K562 (cell line): ENCODE data around the gene TMEM88. TPM values are rescaled to one million over a fixed set of nuclear protein-coding genes. Genes with fewer than 3 reads are reported as not detected.

ENCODE experiments used
- ATF1 ChIP-seq, 2 experiments: fragments of 450-650 bp in 1 of 2; IDR thresholded peaks; 2 replicates each; pipeline ENCODE4 v1.6.1; 2016; ENCODE audit warnings: missing compliant biosample characterization in 1 of 2, missing genetic modification characterization in 1 of 2
- DACH1 ChIP-seq: fragments of 450-650 bp; IDR thresholded peaks from 2 replicates; pipeline ENCODE4 v1.6.1; 2018; ENCODE audit not compliant: partially characterized antibody
- HDAC1 ChIP-seq, 2 experiments: fragments of 450-650 bp; IDR thresholded peaks; 2 replicates each; pipeline ENCODE4 v1.6.1; 2016 to 2017; ENCODE audit warnings: inconsistent platforms in 1 of 2, mild to moderate bottlenecking in 1 of 2, moderate library complexity in 1 of 2
- KLF16 ChIP-seq: IDR thresholded peaks from 2 replicates; pipeline ENCODE4 v1.6.1; 2016; ENCODE audit warnings: antibody characterized with exemption
- KLF6 ChIP-seq: fragments of 250-450 bp; sonication (Bioruptor Pico); IDR thresholded peaks from 2 replicates; pipeline ENCODE4 v1.4.0; 2020; ENCODE audit warnings: mild to moderate bottlenecking, moderate library complexity, borderline replicate concordance
- SP1 ChIP-seq: sonication (generic); formaldehyde crosslinking; IDR thresholded peaks from 2 replicates; pipeline ENCODE4 v1.8.1; 2022; ENCODE audit warnings: mild to moderate bottlenecking, missing genetic modification reagents
- THRAP3 ChIP-seq: fragments of 450-650 bp; IDR thresholded peaks from 2 replicates; pipeline ENCODE4 v1.6.1; 2016; ENCODE audit warnings: mild to moderate bottlenecking, inconsistent platforms, borderline replicate concordance
- ZNF444 ChIP-seq: fragments of 250-450 bp; sonication (Bioruptor Pico); IDR thresholded peaks from 2 replicates; pipeline ENCODE4 v1.4.0; 2020; ENCODE audit warnings: mild to moderate bottlenecking, moderate library complexity
- ZNF644 ChIP-seq: fragments of 200-800 bp; sonication (Bioruptor generic); IDR thresholded peaks from 2 replicates; pipeline ENCODE4 v1.6.1; 2016; ENCODE audit warnings: low read depth, missing genetic modification characterization, missing compliant biosample characterization
- ZNF830 ChIP-seq: fragments of 250-450 bp; sonication (Bioruptor Pico); IDR thresholded peaks from 2 replicates; pipeline ENCODE4 v1.5.0; 2021; ENCODE audit warnings: mild to moderate bottlenecking
- polyA plus RNA-seq, 8 experiments: library from polyadenylated mRNA; depleted of rRNA in 4 of 8; stranded (reverse) in 5 of 8; unstranded in 3 of 8; fragments of >200 nt; fragmentation: Nextera tagmentation in 2 of 8; fragmentation: Illumina TruSeq in 1 of 8; extraction: Ambion mirVana in 2 of 8; extraction: Trizol in 1 of 8; gene quantifications; 2 replicates each; pipeline versions ENCODE4 v1.2.1 to v1.2.3, GENCODE V29; 2011 to 2014; ENCODE audit warnings: inconsistent platforms in 1 of 8, missing spikeins in 1 of 8
- total RNA-seq, 7 experiments: library from RNA; depleted of rRNA in 6 of 7; stranded (reverse); fragments of >200 nt in 6 of 7; fragmentation: Illumina TruSeq in 2 of 7; extraction: Trizol in 2 of 7; gene quantifications; 2 replicates each; pipeline versions ENCODE4 v1.2.1 to v1.2.3, GENCODE V29; 2011 to 2021; ENCODE audit warnings: low replicate concordance in 1 of 7
- TF ChIP-seq, protein P1 (sequence below): sonication (generic); formaldehyde crosslinking; IDR thresholded peaks from 2 replicates; pipeline ENCODE4 v1.8.0; 2022; ENCODE audit warnings: mild to moderate bottlenecking, missing genetic modification reagents
- TF ChIP-seq, protein P2 (sequence below): fragments of 450-650 bp; IDR thresholded peaks from 2 replicates; pipeline ENCODE4 v1.6.1; 2017; ENCODE audit warnings: antibody characterized with exemption, mild to moderate bottlenecking
- TF ChIP-seq, protein P3 (sequence below): sonication (generic); formaldehyde crosslinking; IDR thresholded peaks from 2 replicates; pipeline ENCODE4 v1.8.0; 2022; ENCODE audit warnings: missing genetic modification reagents, mild to moderate bottlenecking, moderate library complexity, borderline replicate concordance
- TF ChIP-seq, protein P4 (sequence below): fragments of 450-650 bp; IDR thresholded peaks from 2 replicates; pipeline ENCODE4 v1.7.1; 2018; ENCODE audit warnings: mild to moderate bottlenecking, low read depth; ENCODE audit not compliant: partially characterized antibody
- TF ChIP-seq, protein P5 (sequence below), 2 experiments: fragments of 450-650 bp; conservative IDR thresholded peaks; 2 replicates each; pipeline ENCODE4 v1.6.1; 2017; ENCODE audit warnings: mild to moderate bottlenecking in 2 of 2, moderate library complexity in 2 of 2

The TMEM88 gene
- total and polyA plus RNA-seq, 9 of the 15 experiments (the other 6 are each of a cell fraction or from before 2014, with no cell fraction given) = 0.10 to 1.4 (median 0.36) TPM; not detected in 3

DNA sequence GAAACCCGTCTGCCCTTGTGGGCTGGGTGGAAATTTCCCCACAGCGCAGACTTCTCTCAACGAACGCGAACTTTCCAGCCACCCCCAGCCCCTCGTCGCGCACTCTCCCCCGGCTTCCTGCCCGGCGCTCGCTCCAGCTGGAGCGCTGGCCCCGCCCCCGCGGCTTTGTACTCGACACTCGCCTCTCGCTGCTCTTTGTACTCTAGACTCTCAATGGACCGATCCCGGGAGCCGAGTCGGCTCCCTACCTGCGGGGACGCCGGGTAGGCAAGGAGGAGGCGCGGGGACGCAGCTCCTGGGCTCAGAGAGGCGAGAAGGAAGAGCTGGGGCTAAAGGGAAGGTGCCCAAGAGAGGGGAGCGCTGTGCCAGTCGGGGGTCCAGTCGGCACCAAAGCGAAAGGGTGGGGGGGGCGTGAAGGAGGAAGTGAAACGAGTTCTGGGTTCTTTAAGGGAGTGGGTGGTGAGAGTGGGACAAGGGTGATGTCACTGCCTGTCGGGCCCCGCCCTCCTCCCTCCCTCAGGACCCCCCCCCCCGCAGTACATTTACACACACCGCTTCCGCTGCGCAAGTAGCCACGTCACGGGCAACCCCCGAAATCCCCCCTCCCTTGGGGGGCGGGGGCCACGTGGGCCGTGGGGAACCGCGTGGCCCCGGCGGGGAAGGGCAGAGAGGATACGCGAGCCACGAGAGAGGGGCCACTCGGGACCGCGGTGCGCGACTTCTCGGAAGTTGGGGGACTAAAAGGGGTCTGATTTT is 11.2 kb upstream of the TMEM88 start (continued):
- TF ChIP-seq THRAP3 (no peak), ATF1 (CRISPR knock-in tag; IDR thresholded peaks at IDR 0.05) (no peak), ATF1 (tag; IDR thresholded peaks at IDR 0.05) (peak; percentile 65), ZNF644 (tag) (0 out of 2 replicates have a peak, but pooled peaks have one; percentile 32), KLF6 (CRISPR knock-in tag) (no peak), ZNF444 (CRISPR knock-in tag) (no peak), ZNF830 (CRISPR knock-in tag) (no peak), SP1 (CRISPR knock-in tag) (peak; percentile 44; the same call in 1 of the 2 replicates), DACH1 (peak; percentile 68), HDAC1 (IDR thresholded peaks at IDR 0.05) (peak; percentile 65 to 93; a peak in 3 of 4 replicates), KLF16 (no peak)
- TF ChIP-seq, protein P1, sequence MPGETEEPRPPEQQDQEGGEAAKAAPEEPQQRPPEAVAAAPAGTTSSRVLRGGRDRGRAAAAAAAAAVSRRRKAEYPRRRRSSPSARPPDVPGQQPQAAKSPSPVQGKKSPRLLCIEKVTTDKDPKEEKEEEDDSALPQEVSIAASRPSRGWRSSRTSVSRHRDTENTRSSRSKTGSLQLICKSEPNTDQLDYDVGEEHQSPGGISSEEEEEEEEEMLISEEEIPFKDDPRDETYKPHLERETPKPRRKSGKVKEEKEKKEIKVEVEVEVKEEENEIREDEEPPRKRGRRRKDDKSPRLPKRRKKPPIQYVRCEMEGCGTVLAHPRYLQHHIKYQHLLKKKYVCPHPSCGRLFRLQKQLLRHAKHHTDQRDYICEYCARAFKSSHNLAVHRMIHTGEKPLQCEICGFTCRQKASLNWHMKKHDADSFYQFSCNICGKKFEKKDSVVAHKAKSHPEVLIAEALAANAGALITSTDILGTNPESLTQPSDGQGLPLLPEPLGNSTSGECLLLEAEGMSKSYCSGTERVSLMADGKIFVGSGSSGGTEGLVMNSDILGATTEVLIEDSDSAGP = peak; percentile 83
- TF ChIP-seq, protein P2, sequence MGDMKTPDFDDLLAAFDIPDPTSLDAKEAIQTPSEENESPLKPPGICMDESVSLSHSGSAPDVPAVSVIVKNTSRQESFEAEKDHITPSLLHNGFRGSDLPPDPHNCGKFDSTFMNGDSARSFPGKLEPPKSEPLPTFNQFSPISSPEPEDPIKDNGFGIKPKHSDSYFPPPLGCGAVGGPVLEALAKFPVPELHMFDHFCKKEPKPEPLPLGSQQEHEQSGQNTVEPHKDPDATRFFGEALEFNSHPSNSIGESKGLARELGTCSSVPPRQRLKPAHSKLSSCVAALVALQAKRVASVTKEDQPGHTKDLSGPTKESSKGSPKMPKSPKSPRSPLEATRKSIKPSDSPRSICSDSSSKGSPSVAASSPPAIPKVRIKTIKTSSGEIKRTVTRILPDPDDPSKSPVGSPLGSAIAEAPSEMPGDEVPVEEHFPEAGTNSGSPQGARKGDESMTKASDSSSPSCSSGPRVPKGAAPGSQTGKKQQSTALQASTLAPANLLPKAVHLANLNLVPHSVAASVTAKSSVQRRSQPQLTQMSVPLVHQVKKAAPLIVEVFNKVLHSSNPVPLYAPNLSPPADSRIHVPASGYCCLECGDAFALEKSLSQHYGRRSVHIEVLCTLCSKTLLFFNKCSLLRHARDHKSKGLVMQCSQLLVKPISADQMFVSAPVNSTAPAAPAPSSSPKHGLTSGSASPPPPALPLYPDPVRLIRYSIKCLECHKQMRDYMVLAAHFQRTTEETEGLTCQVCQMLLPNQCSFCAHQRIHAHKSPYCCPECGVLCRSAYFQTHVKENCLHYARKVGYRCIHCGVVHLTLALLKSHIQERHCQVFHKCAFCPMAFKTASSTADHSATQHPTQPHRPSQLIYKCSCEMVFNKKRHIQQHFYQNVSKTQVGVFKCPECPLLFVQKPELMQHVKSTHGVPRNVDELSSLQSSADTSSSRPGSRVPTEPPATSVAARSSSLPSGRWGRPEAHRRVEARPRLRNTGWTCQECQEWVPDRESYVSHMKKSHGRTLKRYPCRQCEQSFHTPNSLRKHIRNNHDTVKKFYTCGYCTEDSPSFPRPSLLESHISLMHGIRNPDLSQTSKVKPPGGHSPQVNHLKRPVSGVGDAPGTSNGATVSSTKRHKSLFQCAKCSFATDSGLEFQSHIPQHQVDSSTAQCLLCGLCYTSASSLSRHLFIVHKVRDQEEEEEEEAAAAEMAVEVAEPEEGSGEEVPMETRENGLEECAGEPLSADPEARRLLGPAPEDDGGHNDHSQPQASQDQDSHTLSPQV = 0 out of 2 replicates have a peak, but pooled peaks have one; percentile 18
- TF ChIP-seq, protein P3, sequence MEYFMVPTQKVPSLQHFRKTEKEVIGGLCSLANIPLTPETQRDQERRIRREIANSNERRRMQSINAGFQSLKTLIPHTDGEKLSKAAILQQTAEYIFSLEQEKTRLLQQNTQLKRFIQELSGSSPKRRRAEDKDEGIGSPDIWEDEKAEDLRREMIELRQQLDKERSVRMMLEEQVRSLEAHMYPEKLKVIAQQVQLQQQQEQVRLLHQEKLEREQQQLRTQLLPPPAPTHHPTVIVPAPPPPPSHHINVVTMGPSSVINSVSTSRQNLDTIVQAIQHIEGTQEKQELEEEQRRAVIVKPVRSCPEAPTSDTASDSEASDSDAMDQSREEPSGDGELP (CRISPR knock-in tag) = peak; percentile 97
- TF ChIP-seq, protein P4, sequence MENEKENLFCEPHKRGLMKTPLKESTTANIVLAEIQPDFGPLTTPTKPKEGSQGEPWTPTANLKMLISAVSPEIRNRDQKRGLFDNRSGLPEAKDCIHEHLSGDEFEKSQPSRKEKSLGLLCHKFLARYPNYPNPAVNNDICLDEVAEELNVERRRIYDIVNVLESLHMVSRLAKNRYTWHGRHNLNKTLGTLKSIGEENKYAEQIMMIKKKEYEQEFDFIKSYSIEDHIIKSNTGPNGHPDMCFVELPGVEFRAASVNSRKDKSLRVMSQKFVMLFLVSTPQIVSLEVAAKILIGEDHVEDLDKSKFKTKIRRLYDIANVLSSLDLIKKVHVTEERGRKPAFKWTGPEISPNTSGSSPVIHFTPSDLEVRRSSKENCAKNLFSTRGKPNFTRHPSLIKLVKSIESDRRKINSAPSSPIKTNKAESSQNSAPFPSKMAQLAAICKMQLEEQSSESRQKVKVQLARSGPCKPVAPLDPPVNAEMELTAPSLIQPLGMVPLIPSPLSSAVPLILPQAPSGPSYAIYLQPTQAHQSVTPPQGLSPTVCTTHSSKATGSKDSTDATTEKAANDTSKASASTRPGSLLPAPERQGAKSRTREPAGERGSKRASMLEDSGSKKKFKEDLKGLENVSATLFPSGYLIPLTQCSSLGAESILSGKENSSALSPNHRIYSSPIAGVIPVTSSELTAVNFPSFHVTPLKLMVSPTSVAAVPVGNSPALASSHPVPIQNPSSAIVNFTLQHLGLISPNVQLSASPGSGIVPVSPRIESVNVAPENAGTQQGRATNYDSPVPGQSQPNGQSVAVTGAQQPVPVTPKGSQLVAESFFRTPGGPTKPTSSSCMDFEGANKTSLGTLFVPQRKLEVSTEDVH = no peak
- TF ChIP-seq, protein P5, sequence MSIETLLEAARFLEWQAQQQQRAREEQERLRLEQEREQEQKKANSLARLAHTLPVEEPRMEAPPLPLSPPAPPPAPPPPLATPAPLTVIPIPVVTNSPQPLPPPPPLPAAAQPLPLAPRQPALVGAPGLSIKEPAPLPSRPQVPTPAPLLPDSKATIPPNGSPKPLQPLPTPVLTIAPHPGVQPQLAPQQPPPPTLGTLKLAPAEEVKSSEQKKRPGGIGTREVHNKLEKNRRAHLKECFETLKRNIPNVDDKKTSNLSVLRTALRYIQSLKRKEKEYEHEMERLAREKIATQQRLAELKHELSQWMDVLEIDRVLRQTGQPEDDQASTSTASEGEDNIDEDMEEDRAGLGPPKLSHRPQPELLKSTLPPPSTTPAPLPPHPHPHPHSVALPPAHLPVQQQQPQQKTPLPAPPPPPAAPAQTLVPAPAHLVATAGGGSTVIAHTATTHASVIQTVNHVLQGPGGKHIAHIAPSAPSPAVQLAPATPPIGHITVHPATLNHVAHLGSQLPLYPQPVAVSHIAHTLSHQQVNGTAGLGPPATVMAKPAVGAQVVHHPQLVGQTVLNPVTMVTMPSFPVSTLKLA (conservative IDR thresholded peaks at IDR 0.05) = peak; percentile 99
